CD8-positive, alpha-beta memory T cell (primary cell): Measurements from ENCODE around the gene IQCB1. TPM values are rescaled to one million over a fixed set of nuclear protein-coding genes. Genes with fewer than 3 reads are reported as not detected.
"Not testable (repeated sequence)": the region's sequence is repeated elsewhere in the genome, so short reads cannot be mapped to it uniquely, and the experiment has no call there.

Source experiments
- CTCF ChIA-PET: fragments of 350-600 bp; sonication (Branson Sonifier 250); formaldehyde crosslinking; loops from one replicate; lab custom pipeline; 2021; ENCODE audit warnings: antibody characterized with exemption; lab: Charles Lee
- POLR2A ChIA-PET: fragments of 350-600 bp; sonication (Branson Sonifier 250); formaldehyde crosslinking; loops from one replicate; lab custom pipeline; 2021; ENCODE audit warnings: antibody characterized with exemption; lab: Charles Lee
- DNase-seq, 5 donors: peaks; one replicate each; pipeline versions ENCODE4 v3.0.0 to v3.0.0-alpha.2; 2020 to 2022; ENCODE audit warnings: mixed read lengths in 1 of 5
- H3K27ac ChIP-seq: one replicate; pipeline ENCODE4 v1.7.0; 2013; ENCODE audit warnings: low read depth, mild to moderate bottlenecking, low read length, moderate library complexity
- H3K27me3 ChIP-seq: 2 replicates; pipeline ENCODE4 v1.7.0; 2013; ENCODE audit warnings: low read length, mild to moderate bottlenecking; ENCODE audit not compliant: insufficient read depth, poor library complexity, severe bottlenecking
- H3K36me3 ChIP-seq: 2 replicates; pipeline ENCODE4 v1.7.0; 2013; ENCODE audit warnings: mild to moderate bottlenecking, low read length, moderate library complexity; ENCODE audit not compliant: insufficient read depth
- H3K4me1 ChIP-seq: 2 replicates; pipeline ENCODE4 v1.7.0; 2013; ENCODE audit warnings: mild to moderate bottlenecking, low read length, moderate library complexity; ENCODE audit not compliant: insufficient read depth
- H3K4me3 ChIP-seq: 2 replicates; pipeline ENCODE4 v1.7.0; 2013; ENCODE audit warnings: mild to moderate bottlenecking, low read length
- H3K9me3 ChIP-seq: 2 replicates; pipeline ENCODE4 v1.7.0; 2013; ENCODE audit warnings: mild to moderate bottlenecking, low read length
- H3K27ac Mint-ChIP-seq, 8 donors: one replicate each; pipeline ENCODE4 v1.8.0; 2020 to 2021; ENCODE audit warnings: mixed read lengths in 8 of 8, mild to moderate bottlenecking in 6 of 8, inconsistent platforms in 3 of 8, moderate library complexity in 3 of 8
- H3K27me3 Mint-ChIP-seq, 2 donors: one replicate each; pipeline ENCODE4 v1.8.0; 2020 to 2021; ENCODE audit warnings: mixed read lengths in 2 of 2, mild to moderate bottlenecking in 1 of 2, moderate library complexity in 1 of 2
- H3K36me3 Mint-ChIP-seq, 3 donors: one replicate each; pipeline ENCODE4 v1.8.0; 2020 to 2021; ENCODE audit warnings: mixed read lengths in 3 of 3, inconsistent platforms in 1 of 3, mild to moderate bottlenecking in 1 of 3
- H3K4me1 Mint-ChIP-seq, 3 donors: one replicate each; pipeline ENCODE4 v1.8.0; 2020 to 2021; ENCODE audit warnings: mixed read lengths in 3 of 3, inconsistent platforms in 1 of 3, mild to moderate bottlenecking in 1 of 3
- H3K4me3 Mint-ChIP-seq, 7 donors: one replicate each; pipeline ENCODE4 v1.8.0; 2020 to 2021; ENCODE audit warnings: mixed read lengths in 7 of 7, mild to moderate bottlenecking in 6 of 7, moderate library complexity in 4 of 7, inconsistent platforms in 2 of 7
- H3K9me3 Mint-ChIP-seq, 5 donors: one replicate each; pipeline ENCODE4 v1.8.0; 2020 to 2022; ENCODE audit warnings: mixed read lengths in 5 of 5, mild to moderate bottlenecking in 3 of 5, moderate library complexity in 2 of 5, inconsistent platforms in 1 of 5
- polyA plus RNA-seq: library from polyadenylated mRNA; unstranded; fragments of 300-500 nt; fragmentation: Illumina TruSeq; gene quantifications from one replicate; pipeline ENCODE4 v1.2.3, GENCODE V29; 2021
- total RNA-seq, 2 experiments: library from RNA; stranded (reverse); gene quantifications; one replicate each; pipeline ENCODE4 v1.2.3, GENCODE V29; 2021

Gene IQCB1
- total and polyA plus RNA-seq, 3 experiments from 2014 or later: 21.3 to 27.4 (median 27.3) TPM

- Histone ChIP-seq H3K27ac (no peak overlapping the region), H3K27me3 (no peaks in the 10 kb centered on the region), H3K4me3 (no peak overlapping the region), H3K9me3 (no peaks in the 10 kb centered on the region), H3K36me3 (no peaks in the 10 kb centered on the region), H3K4me1 (peaks cover 23% of the 10 kb centered on the region)
- peaks cover 13 to 14% of the 10 kb centered on the region in 2 donors for H3K27me3 Mint-ChIP-seq
- ChIA-PET CTCF (no interaction called here), POLR2A (no interaction called here)
- no peak overlapping the region for H3K4me3 Mint-ChIP-seq
- H3K27ac Mint-ChIP-seq: no peak overlapping the region
- no peak for DNase-seq
- H3K36me3 Mint-ChIP-seq: peaks cover 1 to 4% (median 1%) of the 10 kb centered on the region in 3 donors
- peaks cover 0 to 6% (median 4%) of the 10 kb centered on the region in 3 donors for H3K4me1 Mint-ChIP-seq
- peaks cover 0 to 2% (median 0%) of the 10 kb centered on the region in 5 donors for H3K9me3 Mint-ChIP-seq
These were observed 82.6 kb downstream of the IQCB1 start for GRCh38 chr3:121752261-121752660.

DNA sequence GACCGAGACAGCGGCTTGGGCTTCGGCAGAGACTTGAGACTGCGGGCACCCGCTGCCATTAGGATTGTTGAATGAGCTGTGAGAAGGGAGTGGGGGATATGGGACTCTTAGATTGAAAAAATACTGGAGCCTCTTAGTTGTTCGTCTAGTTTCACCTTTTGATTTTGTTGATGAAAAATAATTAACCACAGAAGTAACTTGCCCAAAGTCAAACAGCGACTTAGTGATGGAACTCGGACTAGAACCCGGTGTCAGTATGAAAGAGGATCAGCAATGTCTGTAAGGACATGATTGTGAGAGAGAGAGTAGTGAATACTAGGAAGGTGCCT lies 84.8 kb downstream of the IQCB1 start:
- H3K27ac ChIP-seq: peak overlapping the region; percentile 99
- Mint-ChIP-seq H3K9me3 (peaks cover 0 to 2% (median 0%) of the 10 kb centered on the region in 5 donors), H3K36me3 (peaks cover 0 to 1% (median 1%) of the 10 kb centered on the region in 3 donors), H3K4me3 (no peak overlapping the region), H3K27me3 (peaks cover 8 to 13% of the 10 kb centered on the region in 2 donors), H3K4me1 (peaks cover 4 to 15% (median 8%) of the 10 kb centered on the region in 3 donors), H3K27ac (no peak overlapping the region)
- ChIA-PET CTCF (no interaction called here), POLR2A (interaction anchor here (0.5 to 0.6 kb wide), 3 partner anchors 35 to 1277 kb away, joined by 3 to 7 read pairs (median 5); partner anchors contain the start of gene SEMA5B)
- H3K4me3 ChIP-seq: peak overlapping the region; percentile 69
- no peaks in the 10 kb centered on the region for H3K27me3 ChIP-seq
- H3K9me3 ChIP-seq: no peaks in the 10 kb centered on the region
- DNase-seq: no peak
- H3K36me3 ChIP-seq: no peaks in the 10 kb centered on the region
- H3K4me1 ChIP-seq: peaks cover 23% of the 10 kb centered on the region

GRCh38 chr3:121749276-121750086 lies 85.4 kb downstream of the IQCB1 start, which contains the start of gene GOLGB1:
GOLGB1 (minus strand) TSS chr3:121749741; CDS start chr3:121730971, 18,770 bp downstream.
- Histone ChIP-seq H3K9me3 (no peaks in the 10 kb centered on the region), H3K4me1 (peaks cover 23% of the 10 kb centered on the region), H3K27ac (peak within 1 kb of the TSS; percentile 99), H3K27me3 (no peaks in the 10 kb centered on the region), H3K4me3 (peak within 1 kb of the TSS; percentile 90), H3K36me3 (no peaks in the 10 kb centered on the region)
- CTCF ChIA-PET: interaction anchor here (1.0 to 1.5 kb wide), 2 partner anchors 10 to 23 kb away, joined by 3 to 4 read pairs; no protein-coding TSS in a partner anchor
- Mint-ChIP-seq H3K9me3 (peaks cover 0 to 2% (median 0%) of the 10 kb centered on the region in 5 donors), H3K4me3 (peak within 1 kb of the TSS in 1 of 7 donors; percentile 26), H3K4me1 (peaks cover 9 to 21% (median 12%) of the 10 kb centered on the region in 3 donors), H3K27me3 (peaks cover 8 to 13% of the 10 kb centered on the region in 2 donors), H3K36me3 (peaks cover 0 to 2% (median 1%) of the 10 kb centered on the region in 3 donors), H3K27ac (peak within 1 kb of the TSS in 1 of 8 donors; percentile 16)
- POLR2A ChIA-PET: interaction anchor here (0.5 to 0.9 kb wide), 3 partner anchors 34 to 635 kb away, joined by 3 to 7 read pairs (median 4); partner anchors contain the start of gene FAM162A
- peak; percentile 85 to 96 (median 94) for DNase-seq

DNA sequence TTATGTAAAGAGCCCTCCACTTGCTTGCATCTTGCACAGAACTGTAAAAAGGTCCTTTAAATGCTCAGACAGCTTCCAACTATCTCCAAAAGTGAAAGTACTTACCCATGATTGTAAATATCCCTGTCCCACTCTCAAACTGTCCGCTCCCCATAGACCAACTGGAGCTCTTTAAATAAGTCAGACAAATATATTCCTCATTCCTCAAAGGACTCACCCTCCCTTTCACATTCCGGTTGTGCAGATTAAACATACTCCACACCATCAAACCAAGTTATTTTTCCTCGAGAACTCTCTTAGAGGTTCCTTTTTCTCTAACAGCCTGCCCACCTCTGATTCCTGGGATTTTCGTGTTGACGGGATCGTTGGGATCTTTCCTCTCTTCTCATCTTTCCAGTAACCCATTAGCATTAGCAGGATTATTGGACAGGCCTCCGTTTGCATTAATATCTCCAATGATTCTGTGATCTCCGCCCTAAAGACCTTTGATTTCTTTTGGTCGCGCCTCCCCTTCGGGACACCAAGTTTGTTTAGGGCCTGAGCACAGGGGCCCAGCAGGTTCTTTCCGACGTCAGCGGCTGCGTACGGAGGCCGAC lies 86.1 kb downstream of the IQCB1 start:
- H3K9me3 ChIP-seq: no peaks in the 10 kb centered on the region
- peaks cover 0 to 2% (median 1%) of the 10 kb centered on the region in 3 donors for H3K36me3 Mint-ChIP-seq
- peak overlapping the region; percentile 90 for H3K4me3 ChIP-seq
- ChIA-PET POLR2A (interaction anchor here (0.7 to 0.9 kb wide), 2 partner anchors 94 to 636 kb away, joined by 3 to 4 read pairs; partner anchors contain the start of gene FAM162A), CTCF (interaction anchor here (1.0 to 1.5 kb wide), 2 partner anchors 10 to 24 kb away, joined by 3 to 4 read pairs; no protein-coding TSS in a partner anchor)
- no peaks in the 10 kb centered on the region for H3K36me3 ChIP-seq
- H3K9me3 Mint-ChIP-seq: peaks cover 0 to 2% (median 0%) of the 10 kb centered on the region in 5 donors
- peak in 2 of 5 donors; percentile 3 to 14 for DNase-seq
- peak overlapping the region; percentile 99 for H3K27ac ChIP-seq
- H3K4me1 Mint-ChIP-seq: peaks cover 9 to 21% (median 13%) of the 10 kb centered on the region in 3 donors
- H3K27me3 ChIP-seq: no peaks in the 10 kb centered on the region
- no peak overlapping the region for H3K27ac Mint-ChIP-seq
- peaks cover 8 to 13% of the 10 kb centered on the region in 2 donors for H3K27me3 Mint-ChIP-seq
- H3K4me1 ChIP-seq: peaks cover 23% of the 10 kb centered on the region
- no peak overlapping the region for H3K4me3 Mint-ChIP-seq

DNA sequence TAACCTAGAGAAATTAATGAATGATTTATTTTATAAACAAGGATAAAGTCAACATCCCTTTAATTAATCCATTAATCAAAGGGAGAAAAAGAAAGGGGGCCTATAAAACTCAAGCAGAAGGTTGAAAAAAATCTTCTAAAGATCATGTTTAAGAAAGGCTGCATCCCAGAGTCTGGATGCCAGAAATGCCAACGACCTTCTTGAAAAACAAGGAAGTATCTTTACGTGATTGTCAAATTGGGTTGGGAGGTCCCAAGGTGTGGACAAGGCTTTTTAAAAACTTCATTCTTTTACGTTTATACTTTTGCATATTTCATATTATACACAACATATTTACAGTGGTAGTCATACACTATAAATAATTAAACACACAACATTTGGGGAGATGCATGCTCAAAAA lies 86.9 kb downstream of the IQCB1 start:
- Histone ChIP-seq H3K4me3 (peak overlapping the region; percentile 90), H3K36me3 (no peaks in the 10 kb centered on the region), H3K9me3 (no peaks in the 10 kb centered on the region), H3K27ac (no peak overlapping the region), H3K27me3 (no peaks in the 10 kb centered on the region), H3K4me1 (peaks cover 23% of the 10 kb centered on the region)
- Mint-ChIP-seq H3K27me3 (peaks cover 8 to 13% of the 10 kb centered on the region in 2 donors), H3K4me3 (no peak overlapping the region), H3K36me3 (peaks cover 4 to 7% (median 5%) of the 10 kb centered on the region in 3 donors), H3K4me1 (peaks cover 9 to 24% (median 13%) of the 10 kb centered on the region in 3 donors), H3K27ac (peak overlapping the region in 2 of 8 donors; percentile 15 to 48), H3K9me3 (peaks cover 0 to 2% (median 0%) of the 10 kb centered on the region in 5 donors)
- CTCF ChIA-PET: interaction anchor here (1.5 kb wide), 1 partner anchor 9 kb away, joined by 3 read pairs; no protein-coding TSS in a partner anchor
- POLR2A ChIA-PET: no interaction called here
- no peak for DNase-seq

DNA sequence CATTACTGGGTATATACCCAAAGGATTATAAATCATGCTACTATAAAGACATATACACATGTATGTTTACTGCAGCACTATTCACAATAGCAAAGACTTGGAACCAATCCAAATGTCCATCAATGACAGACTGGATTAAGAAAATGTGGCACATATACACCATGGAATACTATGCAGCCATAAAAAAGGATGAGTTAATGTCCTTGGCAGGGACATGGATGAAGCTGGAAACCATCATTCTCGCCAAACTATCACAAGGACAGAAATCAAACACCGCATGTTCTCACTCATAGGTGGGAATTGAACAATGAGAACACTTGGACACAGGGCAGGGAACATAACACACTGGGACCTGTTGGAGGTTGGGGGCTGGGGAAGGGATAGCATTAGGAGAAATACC lies 91.8 kb downstream of the IQCB1 start:
- POLR2A ChIA-PET: not testable (repeated sequence)

DNA sequence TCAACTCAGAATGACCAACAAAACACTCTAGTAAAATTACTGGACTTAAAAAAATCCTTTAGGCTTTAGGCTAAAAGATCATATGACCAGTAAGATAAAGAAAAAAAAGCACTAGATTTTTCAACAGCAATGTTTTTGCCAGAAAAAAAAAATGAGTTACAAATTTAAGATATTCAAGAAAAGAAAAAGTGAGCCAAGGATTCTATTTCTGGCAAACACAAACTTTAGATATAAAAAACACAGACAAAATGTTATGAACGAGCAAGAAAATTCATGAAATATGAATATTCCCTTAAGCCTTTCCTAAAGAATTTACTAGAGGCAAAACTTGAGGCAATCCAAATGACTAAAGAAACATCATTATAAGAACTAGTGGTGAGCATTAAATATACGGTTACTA lies 94.0 kb downstream of the IQCB1 start:
- peaks cover 42 to 73% (median 64%) of the 10 kb centered on the region in 3 donors for H3K4me1 Mint-ChIP-seq
- POLR2A ChIA-PET: no interaction called here
- H3K27me3 Mint-ChIP-seq: peaks cover 0 to 1% of the 10 kb centered on the region in 2 donors
- no peak overlapping the region for H3K4me3 Mint-ChIP-seq
- H3K9me3 ChIP-seq: no peaks in the 10 kb centered on the region
- no peaks in the 10 kb centered on the region for H3K27me3 ChIP-seq
- CTCF ChIA-PET: no interaction called here
- H3K4me3 ChIP-seq: no peak overlapping the region
- no peak overlapping the region for H3K27ac ChIP-seq
- H3K36me3 Mint-ChIP-seq: peaks cover 13 to 33% (median 16%) of the 10 kb centered on the region in 3 donors
- no peak for DNase-seq
- H3K4me1 ChIP-seq: no peaks in the 10 kb centered on the region
- H3K36me3 ChIP-seq: no peaks in the 10 kb centered on the region
- peaks cover 0 to 2% (median 0%) of the 10 kb centered on the region in 5 donors for H3K9me3 Mint-ChIP-seq
- H3K27ac Mint-ChIP-seq: no peak overlapping the region

More for the DNA sequence above, 91.8 kb downstream of the IQCB1 start:
- H3K9me3 ChIP-seq, H3K36me3 ChIP-seq, H3K4me1 ChIP-seq, H3K27me3 ChIP-seq, H3K4me3 ChIP-seq, H3K4me3 Mint-ChIP-seq, DNase-seq, H3K9me3 Mint-ChIP-seq, H3K27ac ChIP-seq, H3K27me3 Mint-ChIP-seq, CTCF ChIA-PET: not testable (repeated sequence)
- Mint-ChIP-seq H3K4me1 (peaks cover 38 to 67% (median 46%) of the 10 kb centered on the region in 3 donors), H3K36me3 (peaks cover 10 to 28% (median 13%) of the 10 kb centered on the region in 3 donors), H3K27ac (peak overlapping the region in 1 of 8 donors; percentile 8)
